Stimulated activated CD8-positive, alpha-beta memory T cell treated with anti-CD3 and anti-CD28 coated beads, Interleukin-15, amount 100 ng/mL, for 1 hour (primary cell): ENCODE measurements around the gene MGAT5.

ENCODE experiments used
- DNase-seq: peaks from one replicate; pipeline ENCODE4 v3.0.0-alpha.2; 2020; ENCODE audit warnings: low read depth

MGAT5 gene

DNA sequence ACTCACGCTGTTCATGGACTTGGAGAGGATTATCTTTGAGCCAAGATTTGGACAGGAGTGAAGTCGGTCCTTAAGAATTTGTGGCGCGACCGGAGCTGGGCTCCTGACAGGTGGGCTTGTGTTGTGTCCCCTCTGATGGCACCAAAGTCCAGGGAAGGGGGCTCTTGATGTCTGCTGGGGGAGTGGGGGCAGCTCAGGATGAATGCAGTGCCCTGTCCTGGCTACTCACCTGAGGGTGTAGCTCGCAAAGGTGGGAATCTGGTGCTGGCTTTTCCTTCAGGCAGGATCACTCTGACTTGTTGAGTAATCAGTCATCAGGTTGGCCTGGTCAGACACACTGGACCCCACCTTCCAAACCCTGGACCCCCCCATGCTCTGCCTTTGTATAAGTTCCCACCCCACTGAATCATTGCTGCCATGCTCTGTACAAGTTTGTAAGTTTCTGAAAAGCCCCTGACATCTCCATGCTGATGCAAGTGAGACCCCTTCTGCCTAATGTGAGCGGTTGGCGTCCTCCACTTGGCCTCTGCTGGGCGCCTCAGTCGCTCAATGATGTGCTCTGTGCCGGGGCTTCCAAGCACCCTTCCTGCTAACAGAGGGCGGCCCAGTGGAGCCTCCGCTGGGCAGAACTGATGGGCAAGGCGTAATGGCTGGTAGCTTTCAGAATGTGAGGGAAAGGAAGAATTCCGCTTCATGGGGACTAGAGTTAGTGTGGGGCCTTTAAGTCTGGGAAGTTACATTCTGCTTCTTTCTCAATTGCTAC lies 196.1 kb downstream of the MGAT5 start:
- no peak for DNase-seq

DNA sequence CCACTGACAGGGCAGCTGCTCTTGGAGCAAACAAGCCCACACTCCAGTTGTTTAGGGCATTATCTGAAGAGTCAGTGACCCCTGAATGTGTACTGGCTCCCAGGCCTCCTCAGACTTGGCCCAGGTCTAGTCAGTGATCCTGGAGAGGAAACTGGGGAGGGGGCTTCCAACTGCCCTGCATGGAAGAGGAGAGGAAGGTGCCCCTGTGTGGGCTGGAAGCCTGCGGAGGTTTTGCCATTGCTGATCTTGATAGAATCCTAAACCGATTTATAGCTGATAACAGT lies 197.4 kb downstream of the MGAT5 start:
- no peak for DNase-seq

DNA sequence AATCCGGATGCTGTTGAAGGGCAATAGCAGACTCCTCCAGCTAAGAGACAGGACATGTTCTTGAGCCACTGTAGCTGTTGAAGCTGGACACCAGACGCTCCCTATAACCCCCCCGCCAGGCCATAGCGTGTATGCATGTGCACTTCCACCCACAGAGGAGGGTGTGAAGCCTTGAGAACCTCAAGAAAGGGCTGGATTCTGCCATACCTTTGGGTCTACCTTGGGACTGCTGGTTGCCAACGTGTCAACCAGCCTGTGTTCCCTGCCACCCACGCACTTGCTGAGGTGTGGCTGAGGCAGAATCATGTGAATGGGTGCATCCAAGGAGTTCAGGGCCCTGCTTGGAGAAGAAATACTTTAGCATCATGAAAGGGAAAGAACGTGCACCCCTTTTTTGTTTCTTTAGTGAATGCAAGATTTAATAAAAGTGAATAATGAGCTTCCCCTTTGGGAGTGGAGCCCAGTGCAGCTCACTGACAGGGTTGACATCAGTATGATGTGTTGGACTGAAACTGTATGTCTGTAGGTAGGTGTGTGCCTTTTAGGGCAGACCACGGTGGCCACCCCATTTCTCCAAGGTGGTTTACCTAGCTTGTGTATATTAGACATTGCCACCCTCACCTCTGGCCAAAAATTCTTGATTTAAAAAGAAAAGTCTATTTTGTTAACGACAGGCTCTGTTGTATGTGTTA lies 198.3 kb downstream of the MGAT5 start:
- DNase-seq: no peak

DNA sequence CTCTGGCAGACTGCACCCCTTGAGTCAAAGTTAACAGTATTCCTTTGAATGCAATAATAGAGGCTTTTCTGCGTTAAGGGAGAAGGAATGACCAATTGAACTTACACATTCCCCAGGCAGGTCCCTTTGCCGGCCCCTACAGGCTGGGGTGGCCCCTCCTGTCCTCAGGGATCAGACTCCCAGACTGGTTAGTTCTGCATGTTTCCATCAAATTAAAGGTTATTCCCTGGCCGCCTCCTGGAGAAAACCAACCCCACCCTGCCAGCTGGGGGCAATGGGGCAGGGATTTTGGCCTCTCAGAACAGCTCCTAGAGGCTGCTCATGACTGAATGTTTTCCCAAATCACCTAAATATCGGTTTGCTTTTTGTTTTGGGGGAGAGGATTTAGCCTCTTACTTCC lies 199.6 kb downstream of the MGAT5 start:
- DNase-seq: no peak

DNA sequence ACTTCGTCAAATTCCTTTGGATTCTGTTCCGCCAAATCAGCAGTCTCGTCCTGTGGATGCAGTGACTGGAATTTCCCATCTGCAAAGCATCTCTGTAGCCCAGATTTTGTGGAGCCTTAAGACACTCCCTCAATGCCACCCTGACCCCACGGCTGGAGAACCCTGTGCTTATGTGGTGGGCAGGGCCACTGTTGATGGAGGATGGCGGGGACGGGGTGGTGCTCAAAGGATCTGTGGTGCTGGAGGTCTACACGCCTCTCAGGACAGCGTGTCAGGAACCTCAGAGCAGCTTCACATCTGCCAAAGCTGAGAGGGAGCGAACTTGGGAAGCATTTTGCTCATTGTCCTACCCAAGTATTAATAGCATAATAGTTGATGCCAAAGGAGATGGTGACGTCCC lies 200.1 kb downstream of the MGAT5 start:
- no peak for DNase-seq

DNA sequence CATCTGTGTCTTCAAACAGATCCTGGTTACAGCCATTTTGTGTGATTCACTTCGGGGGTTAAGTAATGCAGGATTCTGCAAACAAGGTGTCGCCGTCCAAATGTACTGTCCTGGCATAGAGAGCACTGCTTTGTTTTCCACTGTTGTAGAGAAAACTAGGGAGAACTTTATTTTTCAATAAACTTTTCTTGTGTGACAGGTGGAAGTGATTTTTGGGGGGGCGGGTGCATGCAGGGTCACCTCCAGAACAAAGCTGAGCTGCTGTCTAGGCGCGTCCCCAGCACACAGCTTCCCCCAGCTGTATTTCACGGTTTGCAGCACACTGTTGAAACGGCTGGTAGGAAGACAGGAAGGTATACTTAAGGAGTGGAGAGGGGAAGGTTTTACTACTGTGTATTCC lies 200.6 kb downstream of the MGAT5 start:
- DNase-seq: no peak

DNA sequence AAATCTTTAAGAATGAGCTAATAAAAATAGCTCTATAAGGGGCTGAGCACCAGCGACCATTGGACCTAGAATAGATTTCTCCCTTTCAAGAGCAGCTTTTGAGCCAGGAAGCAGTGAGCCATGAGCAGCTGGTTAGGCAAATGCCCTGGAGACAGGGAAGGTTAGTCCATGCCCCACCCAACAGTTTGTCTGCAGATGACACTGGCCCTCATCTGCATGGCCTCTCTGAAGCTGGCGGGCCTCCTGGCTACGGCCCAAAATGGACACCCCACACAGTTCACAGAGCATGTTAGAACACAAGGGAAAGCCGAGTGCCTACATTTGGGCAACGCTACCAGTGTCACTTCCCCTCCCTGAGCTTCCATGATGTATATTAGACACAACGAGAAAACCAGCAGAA lies 201.1 kb downstream of the MGAT5 start:
- no peak for DNase-seq

DNA sequence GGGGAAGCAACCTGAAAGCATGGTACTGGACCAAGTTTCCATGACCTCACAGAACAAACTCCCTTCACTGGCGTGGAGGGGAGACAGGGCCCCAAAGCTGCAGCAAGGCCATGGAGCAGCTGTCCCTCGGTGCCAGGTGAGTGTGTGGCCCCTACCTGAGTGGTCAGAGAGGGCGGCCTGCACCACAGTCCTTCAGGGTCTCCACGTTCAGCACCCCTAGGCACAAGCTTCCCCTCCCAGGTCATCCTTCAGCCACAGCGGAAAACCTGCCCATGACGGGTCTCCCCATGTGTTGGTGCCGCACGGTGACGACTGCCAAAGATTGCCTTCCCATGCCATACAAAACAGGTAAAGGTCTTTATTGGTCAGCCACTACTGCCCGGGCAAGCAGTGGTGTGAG lies 201.6 kb downstream of the MGAT5 start:
- no peak for DNase-seq

DNA sequence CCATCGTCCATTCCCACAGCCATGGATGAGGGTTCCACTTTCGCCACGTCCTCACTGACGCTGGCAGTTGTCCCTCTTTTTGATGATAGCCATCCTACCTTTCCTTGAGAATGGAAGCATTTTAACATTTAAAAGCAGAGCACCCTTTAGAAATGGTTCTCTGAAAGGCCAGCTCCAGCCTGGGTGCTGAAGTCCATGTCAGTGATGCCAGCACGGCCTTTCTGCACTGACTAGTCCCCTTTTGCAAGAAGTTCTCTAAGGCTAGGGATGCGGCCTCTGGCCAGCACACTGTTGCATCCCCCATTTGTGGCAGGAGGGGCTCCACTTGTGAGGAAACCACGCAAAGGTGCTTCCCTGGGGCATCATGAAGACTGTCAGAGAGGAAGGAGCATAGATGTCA lies 203.5 kb downstream of the MGAT5 start:
- DNase-seq: no peak

DNA sequence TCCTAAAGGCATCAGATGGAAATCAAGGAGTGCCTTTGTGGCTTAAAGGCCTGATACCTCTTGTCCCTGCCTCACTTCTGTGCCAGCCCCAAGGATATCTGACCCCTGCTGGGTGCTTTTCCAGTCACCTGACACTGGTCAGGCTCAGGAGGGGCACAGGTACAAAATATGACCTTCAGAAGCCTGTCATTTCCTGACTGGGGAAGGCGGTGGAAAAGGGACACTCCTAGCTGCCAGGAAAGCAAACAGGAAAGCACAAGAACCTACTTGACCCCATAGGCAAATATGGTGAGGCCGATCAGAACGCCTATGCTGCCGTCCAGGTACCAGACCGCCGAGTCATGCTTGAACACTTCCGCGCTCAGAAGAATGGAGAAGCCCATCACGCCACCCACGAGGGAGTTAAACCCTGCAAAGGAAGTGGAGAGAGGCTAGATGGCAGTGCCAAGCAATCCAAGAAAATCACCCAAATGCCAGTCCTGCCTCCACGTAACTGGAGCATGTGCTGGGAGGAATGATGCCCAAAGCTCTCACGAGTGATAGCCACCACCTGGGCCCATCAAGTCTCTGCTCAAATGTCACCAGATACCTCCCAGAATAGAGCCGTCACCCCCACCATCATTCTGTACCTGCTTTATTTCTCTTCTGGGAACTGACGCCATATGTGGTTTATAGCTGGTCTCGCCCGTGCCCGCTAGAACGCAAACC lies 204.0 kb downstream of the MGAT5 start:
- DNase-seq: no peak

DNA sequence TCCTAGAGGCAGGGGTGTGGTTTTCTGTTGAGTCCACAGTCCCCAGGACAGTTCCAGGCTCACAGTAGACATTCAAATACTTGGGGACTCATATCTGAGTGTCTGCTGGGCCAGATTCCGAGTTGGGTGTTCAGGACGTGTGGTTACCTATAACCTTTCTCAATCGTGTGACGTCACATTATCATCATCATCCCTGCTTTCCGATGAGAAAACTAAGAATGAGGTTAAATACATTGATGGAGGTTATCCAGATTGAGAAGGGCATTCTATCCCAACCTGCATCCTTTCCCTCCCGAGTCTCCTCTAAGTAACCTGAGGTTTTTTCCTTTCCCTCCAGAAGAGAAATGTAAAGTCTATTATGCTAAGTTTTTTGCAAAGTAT lies 204.6 kb downstream of the MGAT5 start:
- DNase-seq: no peak

DNA sequence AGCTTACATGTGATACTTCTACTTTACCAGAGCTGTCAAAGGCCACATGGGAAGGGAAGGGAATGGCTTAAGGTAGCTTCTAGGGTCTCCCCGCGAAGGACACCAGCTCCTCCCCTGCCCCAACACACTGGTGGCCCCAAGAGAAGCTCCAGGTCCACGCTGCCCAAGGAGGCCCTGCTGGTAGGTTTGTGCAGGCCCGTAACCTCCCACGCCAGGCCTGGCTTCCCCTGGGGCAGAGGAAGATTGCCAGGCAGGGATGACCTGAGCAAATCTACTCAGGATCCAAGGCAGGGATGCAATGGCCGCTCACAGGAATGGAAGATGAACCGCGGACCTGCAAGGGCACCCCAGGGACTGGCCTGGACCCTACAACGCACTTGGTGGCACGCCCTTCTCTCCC lies 205.1 kb downstream of the MGAT5 start:
- DNase-seq: no peak

DNA sequence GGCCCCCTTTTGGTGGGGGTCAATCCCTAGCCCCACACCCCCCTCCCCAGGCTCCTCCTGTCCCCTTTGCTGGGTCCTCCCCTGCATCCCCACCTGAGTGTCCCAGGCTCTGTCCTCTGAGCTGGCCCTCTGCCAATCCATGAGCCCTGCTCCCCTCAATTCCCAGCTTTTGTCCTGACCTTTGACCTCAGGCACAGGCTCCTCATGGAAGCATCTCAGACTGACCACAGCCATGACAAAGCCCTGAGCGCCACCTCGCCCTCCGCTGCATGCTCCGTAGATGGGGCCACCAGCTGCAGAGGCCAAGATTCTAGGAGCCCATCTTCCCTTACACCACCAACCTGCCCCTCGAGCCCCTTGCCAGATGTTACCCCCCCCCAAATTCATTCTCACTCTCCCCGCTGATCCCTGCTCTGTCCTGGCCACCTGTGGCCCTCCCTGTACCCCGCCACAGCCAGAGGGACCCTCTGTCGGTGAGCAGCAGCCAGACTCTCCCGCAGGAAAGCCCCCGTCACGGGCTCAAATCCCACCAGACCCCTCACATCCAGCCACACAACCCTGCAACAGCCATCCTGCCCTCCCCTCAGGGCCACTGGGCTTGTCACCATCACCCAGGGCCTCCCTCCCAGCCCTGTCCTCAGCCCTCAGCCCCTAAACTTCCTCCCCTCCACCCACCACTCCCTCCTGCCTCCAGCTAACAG lies 206.0 kb downstream of the MGAT5 start:
- no peak for DNase-seq

DNA sequence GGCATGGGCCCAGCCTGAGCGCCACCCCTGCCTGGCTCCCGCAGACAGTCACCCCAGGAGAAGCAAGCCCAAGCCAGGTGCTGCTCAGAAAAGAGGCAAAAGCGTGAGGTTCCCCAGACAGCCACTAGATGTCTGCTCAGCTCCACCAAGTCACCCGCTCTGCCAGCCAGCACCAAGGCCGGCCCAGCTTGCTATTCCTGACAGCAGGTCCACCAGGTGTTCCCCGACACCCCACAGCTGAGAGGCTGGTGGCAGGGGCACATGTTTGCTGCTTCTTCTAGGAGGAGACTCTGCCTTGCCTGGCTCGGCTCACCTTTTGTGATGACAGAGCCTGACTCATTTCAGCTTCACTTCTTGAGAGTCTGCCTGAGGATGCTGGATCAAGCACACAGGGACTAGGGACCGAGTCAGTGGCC lies 206.7 kb downstream of the MGAT5 start:
- DNase-seq: no peak

DNA sequence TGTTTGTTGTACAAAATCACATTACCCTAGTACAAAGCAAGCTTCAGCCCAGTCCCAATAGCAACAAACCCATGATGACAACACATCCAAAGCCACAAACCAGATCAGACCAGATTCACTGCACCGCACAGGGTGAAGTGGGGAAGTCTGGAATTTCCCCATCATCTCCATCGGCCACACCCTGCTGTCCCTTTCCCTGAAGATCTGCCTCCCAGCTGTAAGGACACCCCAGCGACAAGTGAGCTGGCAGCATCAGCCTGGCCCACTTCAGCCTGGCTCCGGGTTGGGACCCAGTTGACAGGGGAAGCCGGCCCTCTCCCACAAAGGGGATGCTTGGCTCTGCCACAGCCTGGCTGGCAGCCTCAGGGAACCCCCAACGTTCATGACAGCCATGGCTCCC lies 207.6 kb downstream of the MGAT5 start:
- DNase-seq: no peak

DNA sequence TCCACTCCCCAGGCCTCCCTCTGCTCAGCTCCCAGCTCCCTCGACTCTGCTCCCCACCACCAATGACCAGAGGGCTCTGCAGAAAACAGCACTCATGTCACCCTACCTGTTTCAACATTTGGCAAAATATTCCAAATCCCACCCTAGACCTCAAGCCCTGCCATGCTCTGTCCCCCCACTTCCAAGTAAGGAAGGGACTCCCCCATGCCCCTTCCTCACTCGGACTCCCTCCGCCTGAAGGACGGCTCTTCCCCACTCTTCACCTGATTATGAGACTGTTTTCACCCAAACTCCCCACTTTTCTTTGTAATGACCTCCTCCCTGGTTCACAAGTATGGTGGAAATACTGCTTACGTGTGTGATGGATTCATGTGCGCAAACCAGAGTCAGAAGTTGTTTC lies 208.4 kb downstream of the MGAT5 start:
- no peak for DNase-seq

DNA sequence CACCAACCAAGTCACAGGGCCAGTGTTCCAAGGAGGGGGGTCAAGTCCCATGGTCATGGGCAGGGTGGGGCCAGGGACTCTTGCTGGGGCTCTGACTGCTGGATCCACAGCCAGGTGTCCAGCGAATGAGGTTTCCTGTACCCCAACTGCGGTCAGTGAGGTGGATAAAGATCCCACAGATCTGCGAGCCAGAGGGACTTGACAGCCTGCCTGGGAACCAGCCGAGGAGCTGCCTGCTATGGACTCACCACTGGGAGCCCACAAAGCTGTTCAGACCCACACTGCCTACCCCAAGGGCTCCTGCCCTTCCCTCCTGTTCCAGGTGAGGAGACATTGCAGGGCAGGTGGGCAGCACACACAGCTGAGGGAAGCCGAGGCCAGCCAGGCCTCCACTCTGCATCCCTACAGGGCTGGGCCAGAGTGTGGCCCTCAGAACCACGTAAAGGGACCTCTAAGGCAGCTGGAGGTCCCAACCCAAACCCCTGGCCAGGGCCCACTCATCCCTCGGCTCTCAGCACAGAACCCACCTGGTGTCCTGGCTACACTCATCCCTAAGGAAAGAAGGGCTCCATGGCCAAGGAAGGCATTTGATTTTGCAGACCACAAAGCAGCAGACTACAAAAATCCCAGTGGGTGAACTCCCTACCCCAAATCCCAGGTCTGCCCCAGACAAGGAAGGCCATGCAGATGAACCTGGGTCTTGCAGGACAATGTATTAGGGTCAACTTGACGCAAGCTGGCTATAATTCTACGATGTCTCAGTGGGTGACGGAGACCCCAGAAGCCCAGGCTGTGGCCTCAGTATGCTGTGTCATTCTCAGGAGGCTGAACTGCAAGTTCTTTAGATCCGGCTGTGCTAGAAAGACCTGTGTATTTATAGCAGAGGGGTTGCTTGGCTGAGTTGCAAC lies 209.2 kb downstream of the MGAT5 start:
- no peak for DNase-seq

DNA sequence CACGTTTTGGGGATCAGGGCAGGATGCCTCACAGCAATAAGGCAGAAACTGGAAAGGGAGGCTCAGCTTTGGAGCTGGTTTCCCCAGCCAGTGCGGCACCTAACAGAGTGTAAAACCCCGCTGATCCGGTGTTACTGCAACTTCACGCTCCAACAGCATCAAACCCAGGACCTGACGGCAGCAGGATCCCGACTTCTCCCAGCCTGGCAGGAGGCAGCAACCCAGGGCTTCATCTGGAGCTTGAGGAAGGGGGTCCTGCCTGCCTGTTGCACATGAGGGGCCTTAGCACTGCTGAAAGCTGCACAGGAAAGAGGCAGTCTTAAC lies 209.8 kb downstream of the MGAT5 start:
- no peak for DNase-seq

DNA sequence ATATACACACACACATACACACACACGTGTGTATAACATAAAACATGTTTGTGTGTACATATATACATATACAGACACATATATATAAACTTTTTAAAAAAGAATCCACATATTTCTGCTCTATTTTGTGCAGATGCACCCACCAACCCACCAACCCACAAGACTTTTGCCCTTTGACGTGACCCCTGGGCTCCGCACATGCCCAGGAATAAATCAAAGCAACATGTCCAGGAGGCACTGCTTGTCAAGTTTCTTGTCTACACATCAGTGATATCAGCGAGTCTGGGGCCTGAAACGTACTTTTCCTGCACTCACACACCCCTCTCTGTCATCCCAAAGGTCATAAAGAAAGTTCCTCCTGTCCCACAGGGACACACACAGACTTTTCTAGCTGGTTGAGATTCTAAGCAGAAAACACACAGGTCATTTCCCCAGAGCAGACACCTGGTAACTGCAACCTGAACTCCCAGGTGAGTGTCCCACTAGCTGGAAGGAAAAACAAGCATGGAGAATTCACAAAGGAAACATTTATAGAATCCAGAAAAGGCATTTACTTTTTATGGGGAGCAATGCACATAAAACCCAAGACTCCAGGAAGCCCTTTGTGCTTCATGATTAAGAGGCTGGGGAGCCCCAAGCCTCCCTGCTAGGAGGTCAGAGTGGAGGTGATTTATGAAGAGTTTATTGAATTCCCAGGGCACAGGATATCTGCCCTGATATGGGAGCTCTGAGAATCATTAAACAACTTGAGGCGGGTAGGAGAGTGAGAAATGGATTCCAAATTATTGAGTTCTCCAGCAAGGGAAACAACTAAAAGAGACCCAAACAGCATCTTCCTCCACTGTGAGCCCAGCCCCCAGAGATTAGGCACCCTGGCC lies 211.6 kb downstream of the MGAT5 start:
- no peak for DNase-seq

DNA sequence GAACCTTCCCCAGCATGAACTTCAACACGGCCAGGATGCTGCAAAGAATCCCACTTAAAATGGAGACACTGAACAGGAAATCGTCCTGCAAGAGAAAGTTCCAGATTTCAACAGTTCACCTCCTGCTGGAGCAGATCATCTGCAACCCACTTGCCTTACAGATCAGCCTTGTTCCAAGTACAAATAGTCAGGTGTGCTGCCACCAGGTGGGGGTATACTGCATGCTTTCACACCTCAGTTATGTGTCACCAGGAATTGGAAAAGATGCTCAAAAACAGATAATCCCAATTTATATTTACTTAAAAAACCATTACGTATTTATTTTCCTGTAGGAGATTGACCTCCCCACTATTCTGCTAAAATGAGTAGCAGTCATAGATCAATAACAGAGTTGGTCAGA lies 212.3 kb downstream of the MGAT5 start:
- DNase-seq: no peak

DNA sequence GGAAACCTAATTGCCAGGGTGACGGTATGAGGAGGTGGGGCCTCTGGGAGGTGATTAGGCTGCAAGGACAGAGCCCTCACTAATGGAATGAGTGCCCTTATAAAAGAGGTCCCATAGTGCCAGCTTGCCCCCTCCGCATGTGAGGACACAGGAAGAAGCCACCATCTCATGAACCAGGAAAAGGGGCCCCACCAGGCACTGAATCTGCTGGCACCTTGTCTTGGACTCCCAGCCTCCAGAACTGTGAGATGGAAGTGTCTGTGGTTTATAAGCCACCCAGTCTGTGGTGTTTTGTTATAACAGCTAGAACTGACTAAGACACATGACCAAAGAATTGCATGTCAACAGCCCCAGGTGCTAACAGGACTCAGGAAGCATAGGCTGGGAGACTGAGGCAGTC lies 214.3 kb downstream of the MGAT5 start:
- DNase-seq: no peak
